Muscle layer of duodenum (tissue), 2 donors: ENCODE results near the gene FBXO28.

Experiments used
- H3K27ac ChIP-seq: one replicate; pipeline ENCODE4 v1.7.0; 2013; ENCODE audit warnings: mild to moderate bottlenecking, low read length
- H3K27me3 ChIP-seq: one replicate; pipeline ENCODE4 v1.7.0; 2013; ENCODE audit warnings: low read depth, mild to moderate bottlenecking, control low read depth, low read length
- H3K36me3 ChIP-seq, 2 donors: one replicate each; pipeline ENCODE4 v1.7.0; 2013; ENCODE audit warnings: low read length in 2 of 2, control low read depth in 1 of 2, mild to moderate bottlenecking in 1 of 2; ENCODE audit not compliant: insufficient read depth in 2 of 2, control insufficient read depth in 1 of 2
- H3K4me1 ChIP-seq, 2 donors: one replicate each; pipeline ENCODE4 v1.7.0; 2013; ENCODE audit warnings: low read length in 2 of 2, mild to moderate bottlenecking in 2 of 2, control low read depth in 1 of 2, moderate library complexity in 1 of 2; ENCODE audit not compliant: insufficient read depth in 2 of 2, control insufficient read depth in 1 of 2
- H3K4me3 ChIP-seq, 2 donors: one replicate each; pipeline ENCODE4 v1.7.0; 2013; ENCODE audit warnings: low read length in 2 of 2, low read depth in 1 of 2, mild to moderate bottlenecking in 1 of 2
- H3K9me3 ChIP-seq, 2 donors: one replicate each; pipeline ENCODE4 v1.7.0; 2013; ENCODE audit warnings: low read length in 2 of 2, control low read depth in 1 of 2, mild to moderate bottlenecking in 1 of 2; ENCODE audit not compliant: control insufficient read depth in 1 of 2
- donor health status: healthy.

Gene FBXO28

DNA sequence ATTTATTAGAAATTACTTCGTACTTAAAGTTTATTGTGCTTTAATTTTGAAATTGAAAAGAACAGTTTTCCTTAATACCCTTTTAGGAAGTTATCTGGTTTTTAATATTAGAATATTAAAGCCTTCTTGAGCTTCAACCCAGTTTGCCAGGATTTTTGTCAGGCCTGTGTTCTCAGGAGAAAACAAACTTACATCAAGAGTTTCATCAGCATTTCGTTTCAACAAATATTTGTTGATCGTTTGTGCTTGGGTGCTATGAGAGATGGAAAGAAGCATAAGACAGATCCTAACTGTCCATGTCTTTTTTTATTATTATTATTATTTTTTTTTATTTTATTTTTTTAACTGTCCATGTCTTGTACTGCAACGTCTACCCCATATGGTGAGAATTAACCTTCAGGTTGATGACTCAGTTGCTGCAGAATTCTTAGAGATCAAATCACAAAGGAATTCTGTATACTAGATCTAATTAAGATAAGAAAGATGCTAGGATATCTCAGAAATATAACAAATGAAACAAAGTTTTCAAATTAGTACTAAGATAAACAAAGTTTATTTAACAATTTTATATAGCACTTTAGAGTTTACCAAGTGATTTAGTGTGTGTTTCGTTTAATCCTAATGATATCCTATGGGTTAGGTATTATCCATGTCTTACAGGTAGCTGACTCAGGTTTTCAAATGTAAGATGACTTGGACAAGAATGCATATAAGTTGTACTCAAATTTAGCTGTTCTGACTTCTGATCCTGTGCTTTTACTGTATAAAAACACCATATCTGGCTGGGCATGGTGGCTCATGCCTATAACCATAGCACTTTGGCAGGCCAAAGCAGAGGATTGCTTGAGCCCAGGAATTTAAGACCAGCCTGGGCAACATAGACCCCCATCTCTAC lies 14.3 kb downstream of the FBXO28 start:
- H3K4me1 ChIP-seq: peaks cover 0 to 2% of the 10 kb centered on the region in 2 donors
- H3K36me3 ChIP-seq: peaks cover 23 to 30% of the 10 kb centered on the region in 2 donors
- H3K9me3 ChIP-seq: no peaks in the 10 kb centered on the region
- no peak overlapping the region for H3K27ac ChIP-seq
- H3K27me3 ChIP-seq: no peaks in the 10 kb centered on the region
- H3K4me3 ChIP-seq: no peak overlapping the region

DNA sequence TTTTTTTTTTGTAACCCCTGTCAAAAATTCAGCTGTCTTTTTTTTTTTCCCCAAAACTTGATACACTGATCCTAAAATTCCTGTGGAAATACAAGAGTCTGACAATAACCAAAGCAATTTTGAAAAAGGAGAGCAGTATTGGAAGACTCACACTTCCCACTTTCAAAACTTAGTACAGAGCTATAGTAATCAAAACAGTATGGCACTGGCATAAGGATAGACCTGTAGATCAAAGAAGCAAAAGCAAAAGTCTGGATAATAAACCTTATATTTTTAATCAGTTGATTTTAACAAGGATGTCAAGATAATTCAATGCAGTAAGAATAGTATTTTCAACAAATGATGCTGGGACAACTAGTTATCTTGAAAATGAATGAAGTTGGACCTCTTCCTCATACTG lies 17.3 kb downstream of the FBXO28 start:
- no peak overlapping the region for H3K4me3 ChIP-seq
- H3K9me3 ChIP-seq: no peaks in the 10 kb centered on the region
- H3K36me3 ChIP-seq: peaks cover 28 to 44% of the 10 kb centered on the region in 2 donors
- H3K27ac ChIP-seq: no peak overlapping the region
- no peaks in the 10 kb centered on the region for H3K27me3 ChIP-seq
- H3K4me1 ChIP-seq: no peaks in the 10 kb centered on the region

DNA sequence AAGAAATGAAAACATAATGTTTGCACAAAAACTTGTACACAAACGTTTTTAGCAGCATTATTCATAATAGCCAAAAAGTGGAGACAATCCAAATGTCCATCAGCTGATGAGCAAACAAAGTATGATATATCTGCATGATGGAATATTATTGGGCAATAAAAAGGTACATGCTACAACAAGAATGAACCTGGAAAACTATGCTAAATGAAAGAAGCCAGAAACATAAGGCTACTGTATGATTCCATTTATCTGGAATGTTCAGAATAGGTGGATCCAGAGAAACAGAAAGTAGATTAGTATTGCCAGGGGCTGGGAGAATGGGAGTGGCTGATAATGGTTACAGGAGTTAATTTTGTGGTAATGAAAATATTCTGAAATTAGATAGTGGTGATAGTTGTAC lies 19.0 kb downstream of the FBXO28 start:
- no peaks in the 10 kb centered on the region for H3K27me3 ChIP-seq
- H3K4me1 ChIP-seq: no peaks in the 10 kb centered on the region
- no peaks in the 10 kb centered on the region for H3K9me3 ChIP-seq
- H3K4me3 ChIP-seq: no peak overlapping the region
- no peak overlapping the region for H3K27ac ChIP-seq
- H3K36me3 ChIP-seq: peaks cover 34 to 44% of the 10 kb centered on the region in 2 donors

DNA sequence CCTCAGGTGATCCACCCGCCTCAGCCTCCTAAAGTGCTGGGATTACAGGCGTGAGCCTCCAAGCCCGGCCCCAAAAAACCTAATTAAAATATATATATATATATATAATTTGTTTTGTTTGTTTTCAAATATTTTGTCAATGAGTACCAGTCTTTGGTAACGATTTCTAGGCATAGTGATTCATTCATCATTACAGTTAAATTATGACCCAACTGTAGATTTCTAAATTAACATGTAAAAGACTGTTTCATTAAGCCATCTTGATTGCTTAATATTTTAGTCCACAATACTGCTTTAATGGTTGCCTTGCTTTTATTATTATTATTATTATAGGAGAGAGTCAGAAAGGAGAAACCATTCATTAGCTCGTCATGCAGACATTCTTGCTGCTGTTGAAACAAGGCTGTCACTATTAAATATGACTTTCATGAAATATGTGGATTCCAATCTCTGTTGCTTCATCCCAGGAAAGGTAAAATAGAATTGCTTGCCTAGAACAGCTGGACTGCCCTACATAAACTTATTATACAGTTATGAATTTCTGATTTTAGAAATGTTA lies 19.9 kb downstream of the FBXO28 start:
- no peak overlapping the region for H3K4me3 ChIP-seq
- no peaks in the 10 kb centered on the region for H3K9me3 ChIP-seq
- no peaks in the 10 kb centered on the region for H3K4me1 ChIP-seq
- H3K27ac ChIP-seq: no peak overlapping the region
- no peaks in the 10 kb centered on the region for H3K27me3 ChIP-seq
- peaks cover 34 to 45% of the 10 kb centered on the region in 2 donors for H3K36me3 ChIP-seq

DNA sequence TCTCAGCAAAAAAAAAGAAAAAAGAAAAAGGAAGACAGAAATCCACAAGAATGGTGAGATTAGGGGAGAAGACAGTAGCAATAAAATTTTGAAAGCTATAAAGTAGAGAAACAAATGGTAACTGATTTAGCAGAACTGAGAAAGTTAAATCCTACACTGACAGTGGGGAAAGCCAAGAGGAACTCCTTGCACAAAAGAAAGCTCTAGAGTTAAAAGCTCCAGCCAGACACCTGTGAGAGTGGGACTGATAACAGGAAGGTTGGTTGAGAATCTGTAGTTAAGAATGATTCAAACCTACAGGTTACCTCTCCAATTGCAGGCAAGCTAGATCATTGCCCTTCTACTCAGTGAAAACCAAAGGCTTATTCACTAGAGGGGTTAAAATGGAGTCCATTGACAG lies 23.6 kb downstream of the FBXO28 start:
- H3K36me3 ChIP-seq: peaks cover 25 to 31% of the 10 kb centered on the region in 2 donors
- no peaks in the 10 kb centered on the region for H3K4me1 ChIP-seq
- no peaks in the 10 kb centered on the region for H3K27me3 ChIP-seq
- H3K9me3 ChIP-seq: no peaks in the 10 kb centered on the region
- no peak overlapping the region for H3K4me3 ChIP-seq
- H3K27ac ChIP-seq: no peak overlapping the region

DNA sequence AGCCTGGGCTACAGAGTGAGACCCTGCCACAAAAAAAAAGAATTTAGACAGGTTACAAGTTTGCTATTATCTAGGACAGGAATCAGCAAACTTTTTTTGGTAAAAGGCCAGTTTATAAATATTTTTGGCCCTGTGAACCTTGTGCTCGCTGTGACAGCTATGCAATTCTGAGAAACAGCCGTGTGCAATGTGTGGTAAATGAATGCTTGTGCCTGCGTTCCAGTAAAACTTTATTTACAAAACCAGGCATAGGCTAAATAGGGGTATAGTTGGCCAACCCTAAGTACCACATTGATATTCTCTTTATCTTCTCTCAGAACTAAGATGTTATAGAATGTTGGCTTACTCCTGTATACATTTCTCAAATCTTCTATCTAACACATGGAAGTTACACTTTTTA lies 24.3 kb downstream of the FBXO28 start:
- H3K4me1 ChIP-seq: no peaks in the 10 kb centered on the region
- H3K27ac ChIP-seq: no peak overlapping the region
- no peaks in the 10 kb centered on the region for H3K27me3 ChIP-seq
- H3K9me3 ChIP-seq: no peaks in the 10 kb centered on the region
- H3K36me3 ChIP-seq: peaks cover 19 to 24% of the 10 kb centered on the region in 2 donors
- no peak overlapping the region for H3K4me3 ChIP-seq

DNA sequence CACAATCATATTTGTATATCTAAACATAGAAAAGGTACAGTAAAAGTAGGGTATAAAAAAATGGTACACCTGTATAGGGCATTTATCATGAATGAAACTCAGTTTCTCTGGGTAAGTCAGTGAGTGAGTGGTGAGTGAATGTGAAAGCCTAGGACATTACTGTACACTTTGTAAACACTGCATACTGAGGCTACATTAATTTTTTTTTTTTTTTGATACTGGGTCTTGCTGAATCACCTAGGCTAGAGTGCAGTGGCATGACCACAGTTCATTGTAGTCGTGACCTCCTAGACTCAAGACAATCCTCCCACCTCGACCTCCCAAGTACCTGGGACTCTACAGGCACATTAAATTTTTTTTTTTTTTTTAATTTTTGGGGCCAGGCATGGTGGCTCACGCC lies 27.8 kb downstream of the FBXO28 start:
- H3K27me3 ChIP-seq: no peaks in the 10 kb centered on the region
- H3K4me1 ChIP-seq: no peaks in the 10 kb centered on the region
- H3K27ac ChIP-seq: no peak overlapping the region
- H3K9me3 ChIP-seq: no peaks in the 10 kb centered on the region
- peaks cover 11 to 14% of the 10 kb centered on the region in 2 donors for H3K36me3 ChIP-seq
- H3K4me3 ChIP-seq: no peak overlapping the region

DNA sequence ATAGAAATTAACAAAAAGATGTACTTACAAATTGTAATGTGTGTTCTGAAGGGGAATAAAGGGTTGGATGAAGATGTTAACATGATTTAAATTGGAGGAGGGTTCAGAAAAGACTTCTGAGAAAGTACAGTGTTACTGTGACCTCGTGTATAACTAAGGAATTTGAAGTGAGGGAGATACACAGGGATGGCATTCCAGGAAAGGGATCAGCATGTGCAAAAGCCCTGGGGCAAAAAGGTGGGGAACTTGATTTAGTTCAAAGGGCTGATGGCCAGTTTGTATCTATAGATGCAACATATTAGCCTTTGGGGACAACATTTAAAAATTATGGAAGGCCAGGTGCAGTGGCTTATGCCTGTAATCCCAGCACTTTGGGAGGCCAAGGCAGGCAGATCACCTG lies 35.8 kb downstream of the FBXO28 start:
- Histone ChIP-seq H3K27ac (no peak overlapping the region), H3K36me3 (peaks cover 0 to 5% of the 10 kb centered on the region in 2 donors), H3K9me3 (no peaks in the 10 kb centered on the region), H3K4me1 (no peaks in the 10 kb centered on the region), H3K4me3 (no peak overlapping the region), H3K27me3 (no peaks in the 10 kb centered on the region)

DNA sequence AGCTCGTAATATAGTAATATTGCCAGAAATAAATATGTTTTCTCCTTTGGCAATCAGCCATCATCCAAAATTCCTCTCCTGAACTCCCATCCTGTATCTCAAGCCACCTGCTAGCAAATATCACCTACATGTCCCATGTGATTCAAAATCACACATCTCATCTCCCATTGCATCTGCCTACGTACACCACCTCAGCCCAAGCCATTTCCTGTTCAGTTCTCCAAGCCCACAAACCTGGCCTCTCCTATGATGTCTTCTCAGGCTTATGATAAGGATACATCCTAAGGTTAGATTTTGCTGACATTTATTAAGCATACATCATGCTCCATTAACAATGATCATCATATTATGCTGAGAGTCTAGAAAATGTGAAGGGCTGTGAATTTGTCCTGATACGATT lies 37.2 kb downstream of the FBXO28 start:
- no peak overlapping the region for H3K4me3 ChIP-seq
- no peaks in the 10 kb centered on the region for H3K27me3 ChIP-seq
- H3K27ac ChIP-seq: no peak overlapping the region
- H3K4me1 ChIP-seq: no peaks in the 10 kb centered on the region
- peaks cover 3 to 5% of the 10 kb centered on the region in 2 donors for H3K36me3 ChIP-seq
- no peaks in the 10 kb centered on the region for H3K9me3 ChIP-seq

DNA sequence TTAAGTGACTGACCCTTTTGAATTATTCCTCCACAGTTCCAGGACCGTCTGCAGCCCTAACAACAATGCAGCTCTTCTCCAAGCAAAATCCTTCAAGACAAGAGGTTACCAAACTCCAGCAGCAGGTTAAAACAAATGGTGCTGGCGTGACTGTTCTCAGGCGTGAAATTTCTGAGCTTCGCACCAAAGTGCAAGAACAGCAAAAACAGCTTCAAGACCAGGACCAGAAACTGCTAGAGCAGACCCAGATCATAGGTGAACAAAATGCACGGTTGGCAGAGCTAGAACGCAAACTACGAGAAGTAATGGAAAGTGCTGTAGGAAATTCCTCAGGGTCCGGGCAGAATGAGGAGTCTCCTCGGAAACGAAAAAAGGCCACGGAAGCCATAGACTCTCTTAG lies 43.4 kb downstream of the FBXO28 start:
- no peak overlapping the region for H3K27ac ChIP-seq
- H3K36me3 ChIP-seq: peaks cover 34 to 48% of the 10 kb centered on the region in 2 donors
- H3K9me3 ChIP-seq: no peaks in the 10 kb centered on the region
- no peaks in the 10 kb centered on the region for H3K4me1 ChIP-seq
- no peaks in the 10 kb centered on the region for H3K27me3 ChIP-seq
- H3K4me3 ChIP-seq: no peak overlapping the region

DNA sequence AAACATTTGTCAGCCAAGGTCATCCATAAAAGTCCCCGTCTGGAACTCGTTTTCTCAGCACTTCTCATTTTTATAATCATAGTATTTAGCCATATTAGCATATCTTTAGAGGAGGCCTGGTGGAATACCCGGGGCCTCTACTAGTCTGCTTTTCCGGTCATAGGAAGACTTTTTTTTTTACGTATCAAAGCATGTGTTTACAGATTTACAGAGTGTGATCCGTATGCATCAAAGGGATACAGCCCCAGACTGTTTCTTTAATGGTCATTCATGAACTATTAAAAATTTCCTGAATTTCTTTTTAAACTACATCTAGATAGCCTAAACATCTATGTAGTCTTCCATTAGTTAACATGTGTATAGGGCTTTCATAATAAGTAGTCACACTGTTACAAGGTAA lies 45.6 kb downstream of the FBXO28 start:
- Histone ChIP-seq H3K9me3 (no peaks in the 10 kb centered on the region), H3K27ac (no peak overlapping the region), H3K36me3 (peaks cover 34 to 49% of the 10 kb centered on the region in 2 donors), H3K27me3 (no peaks in the 10 kb centered on the region), H3K4me3 (no peak overlapping the region), H3K4me1 (no peaks in the 10 kb centered on the region)
